Stimulated activated CD8-positive, alpha-beta memory T cell treated with anti-CD3 and anti-CD28 coated beads, Interleukin-7, amount 100 ng/mL, for 4 hours (primary cell): Measurements from ENCODE around the gene ESRRA.

Source experiments
- DNase-seq, 2 donors: peaks; one replicate each; pipeline ENCODE4 v3.0.0-alpha.2; 2020; ENCODE audit warnings: low read depth in 2 of 2

ESRRA gene

GRCh38 chr11:64305075-64305690 is at the start of gene ESRRA:
ESRRA (plus strand) TSS chr11:64305524; CDS start chr11:64307180, 1,656 bp downstream.
- peak; percentile 98 to 100 for DNase-seq

GRCh38 chr11:64256300-64256699 is 49.0 kb upstream of the ESRRA start:
- DNase-seq = no peak

- no peak for DNase-seq
Measured at GRCh38 chr11:64258356-64258755, 47.0 kb upstream of the ESRRA start.

- DNase-seq = no peak
Measured at GRCh38 chr11:64258946-64259532, 46.3 kb upstream of the ESRRA start.

GRCh38 chr11:64259533-64260067 is 45.7 kb upstream of the ESRRA start:
- no peak for DNase-seq

- DNase-seq = no peak
Measured at GRCh38 chr11:64260147-64260708, 45.1 kb upstream of the ESRRA start.

- no peak for DNase-seq
Measured at GRCh38 chr11:64261556-64262080, 43.7 kb upstream of the ESRRA start.

GRCh38 chr11:64262271-64263002 is 42.9 kb upstream of the ESRRA start:
- DNase-seq = no peak

- no peak for DNase-seq
Measured at GRCh38 chr11:64263021-64263946, 42.0 kb upstream of the ESRRA start.

GRCh38 chr11:64263947-64264317 is 41.4 kb upstream of the ESRRA start:
- no peak for DNase-seq

GRCh38 chr11:64264371-64264852 is 40.9 kb upstream of the ESRRA start:
- no peak for DNase-seq

GRCh38 chr11:64265176-64266160 is 39.9 kb upstream of the ESRRA start:
- DNase-seq = no peak

GRCh38 chr11:64266339-64266738 is 39.0 kb upstream of the ESRRA start:
- no peak for DNase-seq

- DNase-seq = no peak
Measured at GRCh38 chr11:64267207-64267945, 37.9 kb upstream of the ESRRA start.

GRCh38 chr11:64268025-64268892 is 37.1 kb upstream of the ESRRA start:
- DNase-seq = no peak

GRCh38 chr11:64268893-64269539 is 36.3 kb upstream of the ESRRA start:
- peak in 1 of 2 donors; percentile 38 for DNase-seq

GRCh38 chr11:64269540-64270220 is 35.6 kb upstream of the ESRRA start:
- DNase-seq = peak; percentile 96
